Activated T-cell treated with anti-CD3 and anti-CD28 coated beads for 48 hours (primary cell): ENCODE results near the gene SLC8A1.

Experiments
- DNase-seq: peaks from one replicate; pipeline ENCODE4 v3.0.0-alpha.2; 2020; ENCODE audit warnings: low read depth

Gene SLC8A1

DNA sequence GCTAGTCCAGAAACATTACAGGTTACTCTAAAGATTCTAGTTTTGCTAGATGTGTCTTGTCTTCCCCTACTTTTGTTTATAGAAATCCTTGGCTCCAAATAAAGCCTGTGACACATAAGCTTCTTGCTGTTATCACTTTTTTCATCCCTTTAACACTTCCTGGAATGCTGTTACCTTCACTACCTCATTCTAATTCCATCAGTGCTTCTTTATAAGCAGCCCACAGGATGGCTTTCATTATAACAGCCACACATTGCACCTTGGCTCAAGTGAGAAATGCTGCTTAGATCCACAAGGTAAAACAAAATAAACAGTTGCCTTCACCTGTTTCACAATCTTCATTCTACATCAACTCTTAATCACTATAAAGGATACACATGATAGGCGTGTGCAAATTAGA lies 221.7 kb downstream of the SLC8A1 start:
- DNase-seq = no peak

DNA sequence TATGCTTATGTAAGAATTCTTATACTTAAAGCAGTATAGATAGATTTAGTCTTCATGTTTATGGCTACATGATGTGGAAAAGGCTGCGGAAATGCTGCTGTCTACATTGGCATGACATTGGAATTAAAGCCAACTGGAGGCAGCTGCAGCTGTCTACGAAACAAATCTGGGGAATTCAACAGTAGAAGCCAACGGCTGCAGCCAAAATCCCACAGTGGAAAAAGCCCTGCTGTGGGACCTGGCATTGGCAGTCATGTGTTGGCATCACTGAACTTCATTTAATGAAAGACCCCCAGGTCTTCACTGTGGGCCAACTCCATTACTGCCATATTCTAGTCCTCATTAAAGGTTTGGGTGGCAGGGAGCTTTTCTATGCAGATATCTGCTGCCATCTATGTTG lies 223.6 kb downstream of the SLC8A1 start:
- no peak for DNase-seq

DNA sequence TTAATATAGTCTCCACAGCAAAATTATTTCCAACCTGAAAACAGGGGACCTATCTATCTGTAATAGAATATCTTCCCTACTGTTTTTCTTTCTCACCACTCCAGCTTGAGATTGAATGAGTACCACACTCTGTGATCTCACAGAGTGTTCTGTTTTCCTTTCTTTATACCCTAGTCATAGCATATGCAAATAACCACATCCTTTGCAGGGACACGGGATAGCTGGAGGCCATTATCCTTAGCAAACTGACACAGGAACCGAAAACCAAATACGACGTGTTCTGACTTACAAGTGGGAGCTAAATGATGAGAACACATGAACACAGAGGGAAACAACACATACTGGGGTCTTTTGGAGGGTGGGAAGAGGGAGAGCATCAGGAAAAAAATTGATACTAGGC lies 224.7 kb downstream of the SLC8A1 start:
- DNase-seq = no peak

DNA sequence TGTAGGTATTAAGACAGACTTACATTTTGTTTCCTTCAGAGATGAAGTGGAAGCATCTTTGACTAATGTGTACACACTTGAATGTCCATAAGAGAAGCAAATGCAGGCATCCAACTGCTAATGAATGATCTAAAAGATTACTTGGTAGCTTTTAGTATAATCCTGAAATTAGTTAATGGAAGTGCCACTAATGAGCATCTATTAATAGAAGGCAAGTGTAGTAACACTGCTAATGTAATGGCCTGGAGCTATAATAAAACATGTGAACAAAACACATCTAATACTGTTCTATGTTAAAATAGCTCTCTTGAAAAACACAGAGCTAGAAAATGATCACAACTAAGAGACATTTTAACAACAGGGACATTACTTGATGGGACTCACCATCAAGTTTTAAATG lies 225.3 kb downstream of the SLC8A1 start:
- no peak for DNase-seq

DNA sequence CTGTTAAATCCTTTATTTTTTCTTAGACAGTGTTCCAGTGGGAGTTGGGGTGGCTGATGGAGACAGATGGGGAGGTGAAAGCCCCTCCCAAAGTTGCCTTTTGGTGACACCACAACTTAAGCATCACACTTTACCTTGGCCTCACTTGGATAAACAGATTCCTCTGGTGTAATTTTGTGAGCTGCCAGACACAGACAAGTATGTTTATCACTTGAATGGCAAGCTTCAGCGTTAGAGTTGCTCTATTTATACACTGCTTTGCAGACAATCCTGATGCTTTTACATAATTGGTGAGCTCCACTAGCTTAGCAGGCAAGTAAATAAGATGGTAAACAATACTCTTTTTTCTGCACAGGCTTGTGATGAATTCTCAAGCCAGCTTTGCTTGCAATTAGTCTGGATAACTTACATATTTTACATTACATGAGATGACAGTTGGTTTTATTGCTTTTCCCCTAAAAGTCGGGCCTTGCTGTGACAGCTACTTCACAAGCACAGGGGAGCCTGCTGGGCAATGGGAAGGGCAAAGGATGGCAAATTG lies 226.2 kb downstream of the SLC8A1 start:
- no peak for DNase-seq

DNA sequence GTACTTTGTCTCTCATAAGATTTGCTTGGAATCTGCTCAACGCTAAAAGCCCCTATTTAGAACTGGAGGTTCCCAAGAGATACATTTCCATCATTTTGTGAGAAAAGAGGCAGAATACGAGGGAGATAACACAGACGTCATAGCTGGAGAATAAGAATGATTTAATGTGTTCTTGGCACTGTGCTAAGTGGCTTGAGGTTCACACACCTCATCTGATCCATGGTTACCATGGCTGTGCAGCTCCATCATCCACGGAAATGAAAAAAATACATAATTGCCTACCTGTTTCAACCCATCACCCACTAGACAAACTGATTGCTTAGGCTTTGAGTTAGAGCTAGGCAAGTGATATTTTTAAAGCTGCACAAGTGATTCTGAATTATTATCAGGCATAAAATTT lies 227.6 kb downstream of the SLC8A1 start:
- no peak for DNase-seq

DNA sequence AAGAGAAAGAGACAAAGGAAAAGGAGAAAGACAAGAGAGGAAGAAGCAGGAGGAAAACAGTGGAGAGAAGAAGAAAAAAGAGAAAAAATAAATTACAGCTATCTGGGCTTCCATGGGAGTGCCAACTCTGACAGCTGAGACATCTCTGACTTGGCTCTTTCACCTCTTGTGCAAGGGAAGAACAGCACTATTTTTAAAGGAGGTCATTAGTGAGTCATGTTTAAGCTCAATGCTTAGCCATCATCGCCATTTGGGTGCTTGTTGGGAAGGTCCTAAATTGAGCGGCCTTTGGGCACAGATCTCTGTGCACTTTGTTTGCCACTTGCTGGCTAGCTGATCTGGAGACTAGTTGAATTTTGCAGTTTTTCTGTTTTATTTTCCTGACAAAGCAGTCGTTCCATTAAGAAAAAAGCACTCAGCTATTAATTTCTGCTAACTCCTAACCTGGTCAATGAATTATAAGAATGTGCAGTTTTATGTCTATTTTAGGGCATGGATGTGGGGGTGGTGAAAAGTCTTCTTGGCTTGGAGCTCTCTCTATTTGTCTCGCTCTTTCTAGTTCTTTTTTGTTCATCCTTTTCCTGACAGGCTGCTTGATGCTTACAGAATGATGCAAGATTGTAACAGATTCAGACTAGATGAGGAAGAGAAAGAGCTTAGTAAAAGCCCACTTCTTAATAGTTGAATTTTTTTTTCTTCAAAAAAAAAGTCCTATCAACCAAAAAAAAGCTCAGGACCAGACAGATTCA lies 231.5 kb downstream of the SLC8A1 start:
- DNase-seq = no peak

DNA sequence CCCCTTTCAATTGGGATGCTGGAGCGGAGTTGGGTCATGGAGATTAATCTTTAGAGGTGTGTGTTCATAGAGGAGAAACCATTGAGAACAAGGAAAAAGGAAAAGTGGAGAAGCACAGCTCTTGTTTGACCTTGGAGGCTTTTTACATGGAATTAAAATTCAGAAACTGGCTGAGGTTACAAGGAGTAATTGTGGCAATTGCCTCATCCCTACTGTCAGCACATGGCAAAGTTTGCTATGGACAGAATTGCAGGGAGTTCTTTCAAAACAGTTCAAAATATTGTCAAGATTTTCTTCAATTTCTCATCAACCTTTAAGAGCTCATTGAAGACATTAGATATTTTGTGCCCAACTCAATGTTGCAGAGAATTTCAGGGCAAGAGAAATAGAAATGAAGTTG lies 232.7 kb downstream of the SLC8A1 start:
- no peak for DNase-seq

DNA sequence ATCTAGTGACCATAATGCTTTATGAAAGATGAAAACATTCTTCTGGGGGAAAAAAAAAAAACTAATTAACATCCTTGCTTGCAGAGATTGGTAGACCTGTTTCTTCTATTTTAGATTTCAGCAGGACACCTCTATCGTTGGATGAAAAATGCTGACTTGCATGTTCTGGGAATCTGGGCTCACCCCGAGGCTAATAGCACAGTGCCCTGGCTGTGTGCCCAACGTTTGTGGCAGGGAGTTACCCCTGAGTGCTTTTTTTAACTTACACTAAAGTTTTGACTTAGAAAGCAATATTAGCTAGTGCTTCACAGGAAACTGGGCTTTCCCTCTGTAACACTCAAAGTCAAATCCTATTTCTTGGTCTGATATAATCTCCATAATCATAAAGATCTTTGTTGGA lies 233.2 kb downstream of the SLC8A1 start:
- no peak for DNase-seq

DNA sequence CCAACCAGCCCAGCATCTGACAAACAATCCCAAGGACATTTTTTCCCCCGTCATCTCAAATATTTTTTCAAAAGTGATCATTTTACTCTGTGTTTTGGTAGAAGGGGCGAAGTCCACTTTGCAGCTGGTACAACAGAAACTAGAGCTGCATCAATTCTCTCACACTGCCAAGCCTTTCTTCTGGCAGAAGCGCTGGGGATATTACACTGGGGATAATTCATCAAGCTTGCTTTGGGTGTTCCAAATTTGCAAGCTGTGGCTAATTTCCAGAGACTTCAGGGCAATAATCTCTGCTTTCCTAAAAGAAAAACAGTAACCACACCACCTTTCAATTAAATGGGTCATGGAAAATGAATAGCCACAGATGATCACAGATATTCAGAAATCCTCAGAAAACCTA lies 238.3 kb downstream of the SLC8A1 start:
- DNase-seq = no peak

DNA sequence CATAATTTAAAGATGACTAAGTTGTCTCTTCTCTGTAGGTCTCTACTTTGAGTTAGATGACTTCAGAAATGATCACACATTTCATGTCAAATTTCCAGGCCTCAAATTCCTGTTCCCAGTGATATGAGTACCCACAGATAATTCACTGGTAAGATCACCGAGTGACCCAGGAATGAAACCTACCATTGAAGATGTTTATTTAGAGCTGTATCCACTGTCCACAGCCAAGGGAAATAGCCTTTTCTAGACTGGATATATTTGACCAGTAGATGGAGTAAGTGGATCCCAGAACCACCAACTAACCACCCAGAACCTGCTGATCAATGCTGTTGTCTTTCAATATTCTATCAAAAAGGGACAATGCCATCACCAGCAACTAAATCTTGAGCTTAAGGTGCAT lies 238.8 kb downstream of the SLC8A1 start:
- DNase-seq = no peak

DNA sequence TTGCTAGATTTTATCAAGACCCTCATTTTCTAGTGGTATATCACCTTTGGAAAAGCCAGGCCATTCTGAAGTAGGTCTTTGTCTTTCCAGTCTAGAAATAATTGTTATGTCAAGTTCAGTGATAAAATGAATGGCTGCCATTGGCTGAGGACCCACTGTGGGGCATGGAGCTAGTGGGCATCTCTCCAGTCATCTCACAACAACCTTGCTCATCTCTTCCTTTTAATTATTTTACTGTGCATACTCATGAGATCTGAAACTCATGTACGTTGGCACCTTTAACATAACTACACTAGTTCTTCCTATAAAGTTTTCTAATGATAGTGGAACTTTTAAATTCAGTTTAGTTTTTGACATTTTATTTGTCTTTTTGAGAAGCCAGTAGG lies 240.9 kb downstream of the SLC8A1 start:
- no peak for DNase-seq

DNA sequence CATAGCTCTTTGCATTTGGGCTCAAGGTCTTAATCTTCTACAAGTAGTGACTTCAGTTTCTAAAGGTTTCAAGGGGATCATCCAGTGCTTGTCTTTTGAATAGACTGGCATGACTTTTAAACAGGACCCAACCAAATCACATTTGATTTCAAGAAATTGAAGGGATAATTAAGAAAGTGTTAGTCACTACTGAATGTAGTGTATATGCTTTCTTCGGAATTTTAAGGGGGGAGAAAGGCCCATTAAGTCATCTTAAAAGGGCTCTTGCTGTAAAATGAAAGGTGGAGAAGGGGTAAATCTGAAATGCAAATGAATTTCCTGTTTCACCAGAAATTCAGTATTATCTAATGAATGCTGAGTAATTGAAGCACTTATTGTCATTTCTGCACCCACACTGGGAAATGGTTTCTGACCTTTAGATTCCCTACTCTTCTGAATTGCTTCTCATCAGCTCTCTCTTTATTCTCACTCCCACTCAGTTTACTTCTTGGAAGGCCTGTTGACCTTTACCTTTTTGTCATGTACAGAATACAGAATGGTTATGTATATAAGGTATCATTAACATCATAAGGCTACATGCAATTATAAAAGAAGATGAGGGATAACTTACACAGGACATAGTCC lies 241.4 kb downstream of the SLC8A1 start:
- DNase-seq = no peak

DNA sequence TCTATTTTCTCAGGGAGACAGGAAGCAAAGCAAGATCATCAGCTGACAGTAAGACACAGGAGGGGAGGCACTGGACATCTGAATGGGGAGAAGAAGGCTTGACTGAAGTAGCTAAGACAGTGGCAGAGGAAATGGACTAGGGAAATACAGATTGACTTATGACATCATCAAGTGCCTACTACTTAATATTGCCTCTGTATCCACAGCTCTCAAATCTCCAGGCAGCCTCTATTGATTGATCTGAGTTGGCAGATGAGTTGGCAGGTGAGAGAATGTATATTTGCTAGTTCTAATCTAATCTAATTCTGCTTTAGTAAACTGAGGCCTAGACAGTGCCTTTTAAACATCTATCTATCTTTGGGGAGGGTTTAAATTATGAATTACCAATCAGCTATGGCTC lies 242.1 kb downstream of the SLC8A1 start:
- DNase-seq = no peak

DNA sequence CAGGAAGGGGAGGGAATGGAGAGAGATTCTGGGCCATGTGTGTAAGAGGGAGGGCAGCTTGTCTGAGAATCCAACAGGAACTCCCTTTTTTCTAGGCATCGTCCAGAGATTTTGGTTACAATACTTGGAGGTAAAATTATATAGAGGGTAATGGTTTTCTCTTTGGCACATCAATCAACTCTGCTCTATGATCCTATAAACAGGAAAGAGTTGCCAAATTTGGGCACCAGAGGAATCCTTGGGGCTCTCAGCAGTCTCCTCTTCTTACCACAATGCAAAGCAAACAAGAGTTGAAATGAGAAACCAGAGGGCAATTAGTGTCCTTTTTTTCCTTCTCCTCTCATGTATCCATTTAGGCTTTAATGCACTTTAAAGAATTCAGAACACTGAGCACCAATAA lies 243.4 kb downstream of the SLC8A1 start:
- no peak for DNase-seq

DNA sequence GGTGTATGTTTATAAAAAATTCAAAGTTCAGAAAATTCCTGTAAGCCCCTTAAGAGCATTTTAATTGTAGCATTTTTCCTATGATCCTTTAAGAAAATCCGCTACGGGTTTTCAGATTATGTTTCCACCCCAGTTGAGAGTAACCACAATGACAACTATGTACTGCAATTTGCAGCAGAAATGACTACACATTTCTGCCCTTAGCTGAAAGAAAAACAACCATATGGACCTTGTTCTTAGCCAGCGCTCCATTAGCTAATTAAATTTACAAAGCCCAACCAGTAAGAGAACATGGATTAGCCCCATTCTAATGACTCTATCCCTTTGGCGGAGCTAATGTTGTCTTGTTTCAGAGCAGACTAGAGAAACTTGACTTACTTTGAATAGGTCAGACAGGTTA lies 247.6 kb downstream of the SLC8A1 start:
- no peak for DNase-seq

DNA sequence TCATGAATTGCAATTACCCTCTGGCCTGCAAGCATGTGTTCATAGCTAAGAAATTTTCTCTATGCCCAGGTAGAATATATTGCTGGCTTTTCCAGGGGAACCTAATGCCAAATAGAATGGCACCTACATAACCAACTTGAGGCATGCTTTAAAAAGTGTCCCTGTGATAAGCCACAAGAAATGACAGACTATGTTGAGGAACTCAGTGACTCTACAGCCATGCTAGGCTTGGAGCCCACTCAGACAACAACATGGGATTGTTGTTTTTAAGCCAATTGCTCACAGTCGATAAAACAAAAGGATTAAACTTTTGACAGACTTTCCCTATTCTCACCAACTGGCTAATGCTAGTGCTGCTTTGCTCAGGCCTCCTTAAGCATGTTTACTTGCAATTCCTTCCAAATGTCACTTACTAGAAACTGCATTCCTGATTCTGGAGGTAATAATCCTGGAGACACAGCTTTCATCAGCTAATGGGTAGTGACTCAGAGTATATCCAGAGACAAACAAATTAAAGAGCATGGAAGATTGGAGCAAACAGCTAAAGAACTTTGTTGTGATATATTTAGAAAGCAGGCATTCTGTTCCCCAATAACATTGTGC lies 249.0 kb downstream of the SLC8A1 start:
- DNase-seq = no peak

DNA sequence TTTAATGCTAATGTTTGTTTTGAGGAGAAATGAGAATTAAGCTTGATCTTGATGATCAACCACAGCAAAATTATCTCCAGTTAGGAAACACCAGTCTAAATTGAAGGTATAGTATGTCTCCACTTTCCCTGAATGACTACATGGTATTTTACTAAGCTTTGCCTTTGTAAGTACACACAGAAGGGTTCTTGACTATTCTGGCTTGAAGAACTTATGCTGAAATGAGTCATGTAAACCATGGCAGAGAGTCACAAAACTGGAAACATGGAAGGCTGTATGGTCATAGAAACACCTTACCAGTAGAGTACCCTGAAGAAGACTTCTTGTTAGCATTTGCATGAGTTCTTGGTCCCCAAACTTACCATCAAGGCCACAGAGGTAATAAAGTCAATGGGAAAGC lies 250.5 kb downstream of the SLC8A1 start:
- DNase-seq = no peak

DNA sequence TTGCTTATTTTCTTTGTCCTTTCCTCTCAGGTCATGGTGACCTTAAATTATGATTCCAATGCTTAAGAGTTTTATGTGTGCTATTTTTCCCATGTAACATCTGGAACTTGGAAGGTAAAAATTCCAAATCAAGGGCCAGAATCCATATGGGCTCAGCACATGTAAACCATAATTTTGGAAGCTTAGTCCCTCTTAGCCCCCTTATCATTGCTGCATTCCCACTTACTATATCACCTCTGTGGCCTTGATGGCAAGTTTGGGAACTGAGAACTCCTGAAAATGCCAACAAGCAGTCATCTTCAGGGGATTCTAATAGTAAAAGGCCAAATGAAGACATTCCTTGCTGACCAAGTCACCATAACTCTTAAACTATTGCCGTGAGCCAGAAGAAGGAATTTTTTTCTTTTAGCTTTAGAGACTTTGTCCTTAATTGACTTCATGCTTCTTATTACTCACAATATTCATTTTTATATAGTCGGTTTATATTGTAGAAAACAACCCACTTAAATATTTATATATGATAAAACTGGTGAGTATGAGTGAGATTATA lies 251.4 kb downstream of the SLC8A1 start:
- DNase-seq = no peak

DNA sequence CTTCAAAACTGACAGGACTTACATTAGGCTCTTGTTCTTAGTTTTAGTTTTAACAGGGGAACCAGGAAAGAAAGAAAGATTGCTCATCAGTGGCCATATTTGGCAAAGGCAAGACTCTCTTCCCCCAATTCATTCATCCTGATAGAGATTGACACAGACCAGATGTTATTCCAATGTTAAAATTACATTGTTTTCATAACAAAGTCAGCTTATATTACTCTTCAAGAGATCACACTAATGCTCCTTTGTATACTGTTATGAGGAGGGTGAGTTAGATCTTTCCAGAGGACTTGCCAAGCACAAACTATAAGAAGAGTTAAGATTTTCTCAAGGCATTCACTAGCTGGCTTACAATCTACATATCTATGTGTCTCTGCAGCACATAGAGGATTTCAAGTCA lies 252.1 kb downstream of the SLC8A1 start:
- no peak for DNase-seq

DNA sequence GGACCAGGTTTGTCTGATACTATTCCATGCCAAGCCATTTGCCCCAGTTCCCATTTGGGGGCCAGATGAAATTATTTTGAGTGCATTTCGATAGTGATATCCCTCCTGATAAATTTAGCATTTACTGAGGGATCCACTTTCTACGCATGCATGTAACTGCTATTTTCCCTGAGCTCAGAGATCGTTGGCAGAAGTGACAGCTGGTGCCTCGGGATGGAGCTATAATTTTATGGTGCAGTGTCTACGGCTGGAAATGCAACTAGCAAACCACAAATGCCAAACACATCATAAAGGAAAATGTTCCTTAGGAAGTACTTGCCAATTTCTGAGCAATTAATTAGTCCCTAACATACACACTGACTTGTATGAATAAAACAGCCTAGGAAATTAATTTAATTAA lies 254.8 kb downstream of the SLC8A1 start:
- no peak for DNase-seq

DNA sequence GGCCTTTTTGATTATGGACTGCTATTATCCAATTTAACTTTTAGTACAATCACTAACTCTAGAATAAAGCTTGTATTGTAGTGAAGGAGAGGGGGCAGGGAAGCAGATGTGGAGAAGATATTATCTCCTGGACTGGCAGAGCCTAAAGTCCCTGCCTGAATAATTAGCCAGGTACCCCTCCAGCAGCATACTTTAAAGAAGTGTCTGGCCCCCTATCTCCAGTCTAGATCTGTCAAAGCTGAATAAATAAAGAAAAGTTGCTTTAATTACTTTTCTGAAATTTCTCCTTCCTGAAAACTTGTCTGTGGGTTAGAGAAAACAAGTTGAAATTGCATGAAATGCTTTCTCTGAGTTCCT lies 258.2 kb downstream of the SLC8A1 start:
- DNase-seq = no peak
